LNCAP (cell line): ENCODE results near the gene BCAS3.

Experiments
- CTCF ChIP-seq: fragments of 450-650 bp; IDR thresholded peaks from 2 replicates; pipeline ENCODE4 v1.5.1; 2017; ENCODE audit warnings: mild to moderate bottlenecking

The BCAS3 gene

DNA sequence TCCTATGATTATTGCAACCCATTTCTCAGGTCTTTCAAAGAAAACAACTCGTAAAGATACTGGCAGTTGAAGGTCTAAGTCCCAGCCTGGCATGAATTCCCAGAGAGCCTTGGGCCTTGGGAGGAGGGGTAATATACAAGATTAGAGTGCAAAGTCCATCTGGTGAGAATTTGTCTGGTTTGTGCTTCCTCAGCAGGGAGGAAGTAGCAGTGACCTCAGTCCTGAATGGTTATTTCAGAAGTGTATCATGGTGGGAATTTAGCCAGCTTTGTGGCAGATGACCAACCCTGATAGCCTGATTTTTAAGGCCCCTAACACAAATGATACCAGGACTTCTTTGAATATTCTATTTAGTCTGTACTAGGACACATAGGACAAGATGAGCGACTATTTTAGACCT, 570.7 kb downstream of the BCAS3 start:
- no peak for TF ChIP-seq CTCF

DNA sequence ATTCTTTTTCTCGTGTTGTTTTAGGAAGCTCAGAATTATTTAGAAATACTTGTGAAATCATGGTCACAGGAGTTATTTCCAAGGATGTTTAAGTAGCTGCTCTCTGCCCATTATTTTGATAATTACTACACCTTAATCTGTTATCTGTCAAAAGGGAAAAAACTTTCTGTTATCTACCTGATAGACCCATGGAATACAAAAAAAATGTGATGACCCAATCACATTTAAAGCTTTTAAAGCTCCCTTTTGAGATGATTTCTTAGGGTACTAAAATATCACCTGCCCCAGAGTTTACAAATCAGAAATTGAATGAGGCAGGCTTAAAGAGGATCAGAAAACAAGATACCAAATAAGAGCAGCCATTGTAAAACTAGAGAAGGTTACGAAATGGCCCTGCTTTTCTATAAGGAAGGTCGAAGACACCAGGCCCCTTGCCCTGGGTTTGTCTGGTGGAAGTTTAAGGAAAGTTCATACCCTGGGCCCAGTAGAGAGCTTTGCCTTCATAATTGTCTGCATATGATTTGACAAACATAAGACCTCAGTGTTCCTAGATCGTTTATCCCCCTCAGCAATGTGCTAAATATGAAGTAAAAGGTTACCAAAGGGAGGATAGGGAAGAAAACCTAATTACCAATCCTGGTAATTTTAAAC, 572.1 kb downstream of the BCAS3 start:
- TF ChIP-seq CTCF: no peak

GRCh38 chr17:61250335-61250890, 572.8 kb downstream of the BCAS3 start:
- TF ChIP-seq CTCF: no peak

DNA sequence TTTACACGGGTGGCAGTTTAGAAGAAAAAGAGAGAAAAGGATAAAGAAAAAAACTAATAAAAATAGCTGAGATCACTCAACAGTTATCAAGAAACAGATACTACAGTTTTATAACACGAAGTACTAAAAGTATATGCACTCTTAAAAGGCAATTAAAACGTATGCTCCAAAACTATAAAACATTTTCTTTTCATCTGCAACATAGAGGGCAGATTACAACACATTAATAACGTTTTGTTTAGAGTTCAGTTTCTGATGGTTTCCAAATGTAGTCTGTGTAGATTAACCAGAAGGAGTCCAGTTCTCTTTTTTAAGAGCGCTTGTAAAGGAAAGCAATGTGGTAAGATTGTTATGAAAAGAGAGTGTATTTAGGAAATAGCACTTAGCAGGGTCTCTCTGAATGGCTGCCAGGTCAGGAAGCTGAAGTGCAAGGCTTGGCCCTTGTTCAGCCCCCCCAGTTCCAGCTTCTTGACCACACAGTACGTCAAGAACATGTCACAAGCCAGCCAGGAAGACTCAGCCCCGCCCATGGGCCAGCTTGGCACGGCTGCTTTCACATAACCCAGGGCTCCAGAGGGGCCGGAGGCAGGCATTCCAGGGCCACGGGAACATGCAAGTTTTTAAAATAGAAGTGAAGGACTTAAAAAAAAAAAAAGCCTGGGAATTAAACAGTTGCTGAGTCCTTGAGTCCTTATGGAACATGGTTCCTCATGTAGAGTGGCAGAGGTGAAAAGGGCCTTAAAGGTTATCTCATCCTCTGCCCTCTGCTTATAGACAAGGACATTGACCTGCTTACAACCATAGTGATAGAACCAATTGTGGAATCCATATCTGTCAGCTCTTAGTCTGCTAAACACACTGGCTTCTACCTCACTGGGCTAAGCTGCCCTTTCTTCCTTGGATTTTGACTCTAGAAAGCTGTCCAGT, 574.6 kb downstream of the BCAS3 start:
- no peak for TF ChIP-seq CTCF

- TF ChIP-seq CTCF: no peak
These were observed 575.7 kb downstream of the BCAS3 start for GRCh38 chr17:61253362-61253761.

GRCh38 chr17:61253937-61254574, 576.4 kb downstream of the BCAS3 start:
- TF ChIP-seq CTCF: no peak

GRCh38 chr17:61254904-61255303, 577.3 kb downstream of the BCAS3 start:
- no peak for TF ChIP-seq CTCF
